Activated B cell treated with CpG ODN at 0.5 μM for 24 hours (primary cell): ENCODE data around the gene ASB1. TPM values are rescaled to one million over a fixed set of nuclear protein-coding genes. Genes with fewer than 3 reads are reported as not detected.

Experiments used
- ATAC-seq: fragments of 200-7000 bp; cut with Tn5 transposase; one replicate; pipeline ENCODE4 v1.10.0; 2021; ENCODE audit warnings: low read depth, mild to moderate bottlenecking, moderate library complexity
- CTCF ChIA-PET: fragments of 350-600 bp; sonication (Branson Sonifier 250); formaldehyde crosslinking; loops from one replicate; lab custom pipeline; 2021; ENCODE audit warnings: antibody characterized with exemption; lab: Charles Lee
- POLR2A ChIA-PET: fragments of 350-600 bp; sonication (Branson Sonifier 250); formaldehyde crosslinking; loops from one replicate; lab custom pipeline; 2021; ENCODE audit warnings: antibody characterized with exemption; lab: Charles Lee
- DNase-seq: peaks from one replicate; pipeline ENCODE4 v3.0.0; 2022
- H3K27ac Mint-ChIP-seq: one replicate; pipeline ENCODE4 v1.8.0; 2020; ENCODE audit warnings: mixed read lengths
- H3K27me3 Mint-ChIP-seq: one replicate; pipeline ENCODE4 v1.8.0; 2021; ENCODE audit warnings: mixed read lengths
- H3K36me3 Mint-ChIP-seq: one replicate; pipeline ENCODE4 v1.8.0; 2021; ENCODE audit warnings: low read depth, mixed read lengths
- H3K4me1 Mint-ChIP-seq: one replicate; pipeline ENCODE4 v1.8.0; 2021; ENCODE audit warnings: mixed read lengths
- H3K4me3 Mint-ChIP-seq: one replicate; pipeline ENCODE4 v1.8.0; 2020; ENCODE audit warnings: mild to moderate bottlenecking, mixed read lengths
- H3K9me3 Mint-ChIP-seq: one replicate; pipeline ENCODE4 v1.8.0; 2020; ENCODE audit warnings: mixed read lengths
- CTCF ChIP-seq: fragments of 200-600 bp; IDR thresholded peaks from one replicate; pipeline ENCODE4 v1.8.0; 2022; ENCODE audit warnings: antibody characterized with exemption, mild to moderate bottlenecking
- intact Hi-C: fragments of 100-400 bp; cut with micrococcal nuclease; formaldehyde crosslinking; loops from one replicate; pipeline ENCODE4 v1.15.1; 2024
- total RNA-seq: library from RNA; stranded (reverse); gene quantifications from 2 replicates; pipeline ENCODE4 v1.2.3, GENCODE V29; 2022

The ASB1 gene
- total RNA-seq, 1 donor from 2014 or later: 49.8 TPM

GRCh38 chr2:238484522-238485452, 58.1 kb downstream of the ASB1 start:
- ChIA-PET POLR2A (no interaction called here), CTCF (no interaction called here)
- H3K36me3 Mint-ChIP-seq: peaks cover 4% of the 10 kb centered on the region
- ATAC-seq (no peak), DNase-seq (no peak)
- H3K27ac Mint-ChIP-seq: no peak overlapping the region
- H3K4me3 Mint-ChIP-seq: no peak overlapping the region
- no peaks in the 10 kb centered on the region for H3K27me3 Mint-ChIP-seq
- peaks cover 10% of the 10 kb centered on the region for H3K9me3 Mint-ChIP-seq
- H3K4me1 Mint-ChIP-seq: no peaks in the 10 kb centered on the region
- intact Hi-C loops: no loop called here
- no peak for TF ChIP-seq CTCF

- intact Hi-C loops: no loop called here
- ChIA-PET CTCF (no interaction called here), POLR2A (no interaction called here)
- DNase-seq (no peak), ATAC-seq (no peak)
- no peaks in the 10 kb centered on the region for H3K36me3 Mint-ChIP-seq
- no peak overlapping the region for H3K27ac Mint-ChIP-seq
- H3K4me3 Mint-ChIP-seq: no peak overlapping the region
- H3K4me1 Mint-ChIP-seq: no peaks in the 10 kb centered on the region
- no peak for TF ChIP-seq CTCF
- peaks cover 3% of the 10 kb centered on the region for H3K9me3 Mint-ChIP-seq
- H3K27me3 Mint-ChIP-seq: no peaks in the 10 kb centered on the region
Measured at GRCh38 chr2:238486123-238486848, 59.6 kb downstream of the ASB1 start.

GRCh38 chr2:238487134-238487533, 60.4 kb downstream of the ASB1 start:
- H3K4me3 Mint-ChIP-seq: no peak overlapping the region
- CTCF ChIA-PET: no interaction called here
- intact Hi-C loops: no loop called here
- no peak for TF ChIP-seq CTCF
- DNase-seq (no peak), ATAC-seq (no peak)
- H3K9me3 Mint-ChIP-seq: peaks cover 3% of the 10 kb centered on the region
- H3K27ac Mint-ChIP-seq: no peak overlapping the region
- no peaks in the 10 kb centered on the region for H3K4me1 Mint-ChIP-seq
- H3K36me3 Mint-ChIP-seq: no peaks in the 10 kb centered on the region
- POLR2A ChIA-PET: no interaction called here
- peaks cover 3% of the 10 kb centered on the region for H3K27me3 Mint-ChIP-seq

- ChIA-PET CTCF (no interaction called here), POLR2A (no interaction called here)
- Mint-ChIP-seq H3K4me1 (no peaks in the 10 kb centered on the region), H3K27ac (no peak overlapping the region), H3K36me3 (no peaks in the 10 kb centered on the region), H3K27me3 (peaks cover 5% of the 10 kb centered on the region), H3K9me3 (peaks cover 3% of the 10 kb centered on the region), H3K4me3 (no peak overlapping the region)
- DNase-seq (no peak), ATAC-seq (no peak)
- intact Hi-C loops: no loop called here
- TF ChIP-seq CTCF: no peak
Measured at GRCh38 chr2:238487652-238488346, 61.1 kb downstream of the ASB1 start.
